Measurements from ENCODE around the gene VPS35L.
A peak's percentile ranks its signal among the peaks of the same experiment; 100 is the strongest.
"Not testable (repeated sequence)": the region's sequence is repeated elsewhere in the genome, so short reads cannot be mapped to it uniquely, and the experiment has no call there.

The VPS35L gene

DNA sequence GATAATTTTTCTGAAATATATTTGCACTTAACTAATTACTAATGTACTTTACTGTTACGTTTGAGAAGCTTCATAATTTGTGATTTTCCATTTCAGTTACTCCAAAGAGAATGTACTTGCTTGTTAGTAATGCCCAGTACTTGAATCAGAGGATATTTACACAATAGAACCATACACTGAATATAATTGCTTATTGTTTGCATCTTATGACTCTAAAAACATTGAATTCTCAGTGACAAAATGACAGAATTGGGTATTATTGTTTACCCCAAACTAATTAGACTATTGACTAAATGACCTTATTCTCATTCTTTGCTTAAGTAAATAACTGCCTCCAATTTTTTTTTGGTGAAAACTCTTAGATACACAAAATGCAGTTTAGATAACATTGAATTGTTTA, 22.9 kb upstream of the VPS35L start:
- DNase-seq = no peak

DNA sequence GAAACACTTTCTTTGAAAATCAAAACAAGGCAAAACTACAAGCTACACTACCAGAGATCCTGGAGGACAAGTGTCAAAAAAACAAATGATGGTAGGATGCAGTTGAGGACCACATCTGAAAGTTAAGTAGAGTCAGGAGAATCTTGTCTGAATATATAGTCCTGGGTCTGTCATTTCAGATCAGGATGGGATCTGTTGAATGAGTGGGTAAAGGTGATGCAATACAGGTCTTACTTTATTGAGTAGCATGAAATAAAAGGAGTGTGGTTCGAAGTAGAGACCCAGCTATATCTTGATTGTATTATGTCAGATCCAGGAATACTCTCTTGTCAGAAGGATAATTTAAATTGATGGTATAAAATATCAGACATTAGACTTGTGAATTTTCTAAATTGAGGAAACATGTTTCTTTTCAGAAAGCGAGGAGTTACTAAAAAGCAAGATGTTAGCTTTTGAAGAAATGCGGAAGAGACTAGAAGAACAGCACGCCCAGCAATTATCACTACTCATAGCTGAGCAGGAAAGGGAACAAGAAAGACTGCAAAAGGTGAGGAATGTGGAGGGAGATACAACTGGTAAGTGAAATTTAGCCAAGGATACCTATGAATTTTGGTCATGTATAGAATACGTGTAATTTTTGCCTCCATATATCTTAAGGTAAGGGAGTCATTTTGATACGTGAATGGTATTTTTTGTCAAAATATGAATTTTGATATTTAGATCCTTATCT, 15.1 kb upstream of the VPS35L start:
- DNase-seq = no peak

DNA sequence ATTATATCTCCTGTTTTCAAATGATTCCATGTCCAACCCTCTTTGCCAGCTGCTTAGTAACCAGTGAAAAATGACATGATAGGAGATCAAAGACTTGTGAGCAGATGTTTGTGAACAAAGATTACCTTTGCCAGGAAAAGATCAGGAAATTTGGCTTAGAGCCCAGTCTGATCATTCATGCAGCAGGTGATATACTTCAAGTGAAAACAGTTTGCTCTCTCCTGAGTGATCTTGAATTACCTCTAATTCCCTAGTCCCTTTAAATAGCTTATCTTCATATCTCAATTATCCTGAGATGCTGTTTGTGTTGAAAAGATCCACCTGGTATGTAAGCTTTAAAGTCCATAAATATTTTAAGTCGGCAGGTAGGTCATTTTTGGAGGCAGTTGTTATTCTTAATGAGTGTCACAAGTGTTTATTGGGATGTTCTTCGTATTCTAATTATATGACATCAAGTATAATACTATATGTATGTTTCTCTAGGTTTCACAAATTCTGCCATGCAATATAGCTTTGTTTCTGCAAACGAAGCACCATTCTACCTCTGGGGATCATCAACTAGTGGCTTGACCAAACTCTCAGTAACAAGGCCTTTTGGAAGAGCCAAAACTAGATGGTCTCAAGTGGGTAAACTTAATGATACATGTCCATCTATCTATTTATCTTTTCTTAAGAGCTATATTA, 13.2 kb upstream of the VPS35L start:
- no peak for DNase-seq

DNA sequence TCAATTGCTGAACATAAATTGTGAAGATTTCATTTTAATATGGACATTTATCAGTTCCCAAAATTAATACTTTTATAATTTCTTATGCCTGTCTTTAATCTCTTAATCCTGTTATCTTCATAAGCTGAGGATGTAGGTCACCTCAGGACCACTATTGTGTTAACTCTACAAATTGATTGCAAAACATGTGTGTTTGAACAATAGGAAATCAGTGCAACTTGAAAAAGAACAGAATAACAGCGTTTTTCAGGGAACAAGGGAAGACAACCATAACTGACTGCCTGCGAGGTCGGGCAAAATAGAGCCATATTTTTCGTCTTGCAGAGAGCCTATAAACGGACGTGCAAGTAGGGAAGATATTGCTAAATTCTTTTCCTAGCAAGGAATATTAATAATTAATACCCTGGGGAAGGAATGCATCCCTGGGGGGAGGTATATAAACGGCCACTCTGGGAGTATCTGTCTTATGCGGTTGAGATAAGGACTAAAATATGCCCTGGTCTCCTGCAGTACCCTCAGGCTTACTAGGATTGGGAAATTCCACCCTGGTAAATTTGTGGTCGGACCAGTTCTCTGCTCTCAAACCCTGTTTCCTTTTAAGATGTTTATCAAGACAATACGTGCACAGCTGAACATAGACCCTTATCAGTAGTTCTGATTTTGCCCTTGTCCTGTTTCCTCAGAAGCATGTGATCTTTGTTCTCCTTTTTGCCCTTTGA, 12.1 kb upstream of the VPS35L start:
- not testable (repeated sequence) for DNase-seq

DNA sequence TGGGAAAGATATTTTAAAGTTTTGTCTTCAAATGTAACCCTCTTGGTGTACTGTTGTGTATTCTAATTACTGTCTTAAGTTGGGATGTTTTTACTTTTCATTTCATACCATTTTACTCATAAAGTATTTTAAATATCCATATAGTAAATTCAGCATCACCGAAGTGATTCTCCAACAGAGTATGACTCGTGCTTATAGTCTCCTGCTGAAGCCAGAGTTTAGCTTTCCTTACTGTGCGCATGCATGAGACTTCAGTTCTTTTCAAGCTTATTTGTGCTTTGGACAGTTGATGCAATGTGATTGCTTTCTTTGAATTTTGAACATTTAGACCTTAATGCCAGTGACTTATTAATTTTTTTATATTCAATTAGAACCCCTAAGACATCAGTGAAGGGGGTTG, 7.4 kb upstream of the VPS35L start:
- no peak for DNase-seq

DNA sequence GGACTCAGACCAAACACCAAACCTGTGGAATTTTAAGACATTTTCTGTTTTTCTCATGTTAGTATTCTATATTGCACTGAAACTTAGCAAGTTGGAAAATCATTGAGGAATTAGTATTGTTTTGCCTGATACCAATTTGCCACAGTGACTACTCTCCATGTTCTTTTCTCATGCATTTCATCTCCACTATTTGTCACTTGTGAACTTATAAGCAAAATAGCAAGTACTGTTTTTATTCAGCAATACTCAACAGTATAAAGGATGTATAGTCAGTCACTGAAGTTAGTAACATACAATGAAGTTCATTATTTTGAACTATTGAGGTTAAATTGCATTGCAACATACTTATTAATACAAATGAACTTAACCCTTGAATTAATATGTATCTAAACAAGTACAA, 5.8 kb upstream of the VPS35L start:
- DNase-seq = no peak

DNA sequence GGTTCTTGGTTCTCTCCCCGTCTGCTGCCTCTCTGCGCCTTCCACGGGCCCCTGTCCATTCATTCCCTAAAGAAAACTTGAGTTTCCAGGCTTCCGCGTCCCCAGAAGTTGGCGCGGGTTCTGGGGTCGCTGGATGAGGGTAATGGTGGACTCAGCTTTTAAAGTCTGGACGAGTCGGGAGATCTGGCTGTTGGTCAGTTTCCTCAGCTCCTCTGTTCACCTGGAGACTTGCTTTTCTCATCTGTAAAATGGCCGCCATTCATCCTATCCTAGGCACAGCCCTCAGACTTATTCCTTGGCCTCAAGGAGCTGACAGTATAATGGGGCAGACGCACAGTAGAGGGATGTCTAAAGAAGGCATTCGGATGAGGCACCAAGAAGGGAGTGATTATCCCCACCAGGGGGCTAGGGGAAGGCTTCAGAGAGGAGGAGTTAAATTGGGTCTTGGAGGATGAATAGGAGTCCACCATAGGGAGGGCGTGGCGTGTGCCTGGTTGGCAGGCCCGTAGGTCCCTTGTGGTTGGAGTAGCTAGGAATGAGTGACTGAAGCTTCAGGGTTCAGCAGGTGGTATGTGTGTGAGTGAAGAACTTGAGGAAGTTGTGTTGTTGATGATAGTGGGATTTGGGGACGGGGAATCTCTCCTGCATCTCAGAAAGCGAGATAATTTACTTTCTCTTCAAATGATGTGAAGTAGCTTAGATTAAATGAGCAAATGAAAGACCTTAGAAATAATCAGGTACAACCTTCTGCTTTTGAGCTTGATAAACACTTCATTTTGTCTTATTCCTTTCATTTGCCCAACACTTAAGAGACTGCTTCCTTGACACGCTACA, 652 bp downstream of the VPS35L start:
- peak; percentile 6 to 10 for DNase-seq

DNA sequence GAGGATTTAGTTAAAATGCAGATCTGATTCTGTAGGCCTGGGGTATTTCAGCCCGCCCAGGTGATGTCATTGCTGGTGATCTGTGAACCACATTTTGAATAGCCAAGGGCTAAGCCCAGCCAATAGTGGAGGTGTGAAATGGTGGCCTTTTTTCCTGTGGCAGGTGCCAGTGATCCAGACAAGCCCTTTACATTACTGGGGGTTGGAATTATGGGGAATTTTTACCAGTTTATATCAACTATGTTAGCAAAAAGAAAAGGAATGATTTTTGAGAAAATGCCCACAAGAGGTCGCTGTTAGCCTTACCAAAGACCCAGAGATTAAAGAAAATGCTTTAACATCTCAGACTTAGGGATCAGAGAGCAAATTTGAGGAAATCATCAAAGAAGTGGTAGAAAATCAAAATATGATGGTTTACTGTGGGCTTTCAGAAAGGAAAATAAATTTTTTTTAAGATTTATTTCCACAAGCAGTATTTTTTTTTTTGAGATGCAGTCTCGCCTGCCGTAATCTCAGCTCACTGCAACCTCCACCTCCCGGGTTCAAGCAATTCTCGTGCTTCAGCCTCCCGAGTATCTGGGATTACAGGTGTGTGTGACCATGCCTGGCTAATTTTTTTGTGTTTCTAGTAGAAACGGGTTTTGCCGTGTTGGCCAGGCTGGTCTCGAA, 3.9 kb downstream of the VPS35L start:
- peak; percentile 19 to 29 for DNase-seq

DNA sequence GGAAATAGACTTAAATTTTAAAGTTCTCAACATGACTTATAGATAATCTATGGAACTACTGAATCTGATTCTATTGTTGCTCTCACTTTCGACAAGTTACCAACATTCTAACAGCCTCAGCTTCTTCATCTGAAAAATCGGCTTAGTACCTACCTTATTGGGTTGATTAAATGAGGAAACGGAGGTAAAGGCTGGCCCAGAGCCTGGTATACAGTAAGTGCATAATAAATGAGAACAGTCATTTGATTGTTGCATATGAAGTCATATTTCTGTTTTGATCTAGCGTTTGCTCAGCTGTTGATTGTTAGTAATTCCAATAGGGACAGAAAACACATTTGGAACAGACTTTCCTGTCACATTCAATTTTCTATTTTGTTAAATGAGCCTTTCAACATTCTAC, 4.6 kb downstream of the VPS35L start:
- DNase-seq = no peak

DNA sequence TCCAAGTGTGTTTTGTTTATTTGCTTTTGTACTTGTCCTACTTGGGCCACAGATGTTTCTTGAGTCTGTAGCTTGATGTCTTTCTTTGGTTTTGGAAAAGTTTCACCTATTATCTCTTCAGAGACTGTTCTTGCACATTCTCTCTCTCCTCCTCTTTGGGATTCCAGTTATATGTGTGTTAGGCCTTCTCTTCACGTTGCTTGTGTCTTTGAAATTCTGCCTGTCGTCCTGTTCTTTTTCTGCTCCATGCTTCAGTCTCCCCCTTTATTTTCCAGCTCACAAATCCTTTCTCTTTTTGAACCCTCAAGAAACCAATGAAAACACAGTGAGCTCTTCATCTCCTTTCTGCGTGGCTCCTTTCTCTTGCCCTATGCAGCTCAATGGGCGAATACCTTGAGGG, 7.9 kb downstream of the VPS35L start:
- no peak for DNase-seq

DNA sequence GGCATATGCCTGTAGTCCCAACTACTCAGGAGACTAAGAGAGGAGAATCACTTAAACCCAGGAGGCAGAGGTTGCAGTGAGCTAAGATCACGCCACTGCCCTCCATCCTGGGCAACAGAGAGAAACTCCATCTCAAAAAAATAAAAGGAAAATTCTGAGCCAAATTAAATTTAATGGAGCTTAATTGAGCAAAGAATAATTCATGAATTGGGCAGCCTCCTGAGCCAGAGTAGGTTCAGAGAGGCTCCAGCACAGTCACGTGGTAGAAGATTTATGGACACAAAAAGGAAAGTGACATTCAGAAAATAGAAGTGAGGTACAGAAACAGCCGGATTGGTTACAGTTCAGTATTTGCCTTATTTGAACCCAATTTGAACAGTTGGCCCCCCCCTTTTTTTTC, 10.9 kb downstream of the VPS35L start:
- no peak for DNase-seq

DNA sequence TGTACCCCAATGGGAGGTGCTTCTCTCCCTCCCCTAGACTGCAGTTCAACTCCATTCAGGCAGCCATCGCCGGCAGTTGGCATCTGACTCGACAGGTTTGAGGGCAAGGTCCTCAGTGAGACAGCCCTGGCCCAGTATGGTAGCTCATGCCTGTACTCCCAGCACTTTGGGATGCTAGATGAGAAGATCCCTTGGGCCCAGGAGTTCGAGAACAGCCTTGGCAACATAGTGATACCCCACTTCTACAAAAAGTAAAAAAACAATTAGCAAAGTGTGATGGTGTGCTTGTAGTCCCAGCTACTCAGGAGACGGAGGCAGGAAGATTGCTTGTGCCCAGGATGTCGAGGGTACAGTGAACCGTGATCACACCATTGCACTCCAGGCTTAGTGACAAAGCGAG, 12.1 kb downstream of the VPS35L start:
- no peak for DNase-seq

DNA sequence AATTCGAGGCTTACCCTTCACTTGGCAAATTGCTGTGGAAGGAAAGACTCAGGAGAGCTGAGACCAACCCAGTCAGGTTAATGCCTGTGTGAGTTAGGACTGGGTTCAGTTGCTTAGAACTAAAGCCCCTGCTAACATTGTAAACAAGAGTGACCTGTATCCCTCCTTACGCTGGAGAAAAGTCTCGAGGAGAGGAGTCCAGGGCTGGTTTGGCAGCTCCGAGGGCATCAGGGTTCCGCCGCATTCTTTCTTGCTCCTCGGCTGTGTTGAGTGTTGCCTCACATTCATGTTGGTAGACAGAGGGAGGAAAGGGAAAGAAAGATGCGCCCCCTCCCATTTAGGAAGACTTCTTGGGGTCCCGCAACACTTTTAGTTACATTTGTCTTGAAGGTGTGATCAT, 18.5 kb downstream of the VPS35L start:
- no peak for DNase-seq

DNA sequence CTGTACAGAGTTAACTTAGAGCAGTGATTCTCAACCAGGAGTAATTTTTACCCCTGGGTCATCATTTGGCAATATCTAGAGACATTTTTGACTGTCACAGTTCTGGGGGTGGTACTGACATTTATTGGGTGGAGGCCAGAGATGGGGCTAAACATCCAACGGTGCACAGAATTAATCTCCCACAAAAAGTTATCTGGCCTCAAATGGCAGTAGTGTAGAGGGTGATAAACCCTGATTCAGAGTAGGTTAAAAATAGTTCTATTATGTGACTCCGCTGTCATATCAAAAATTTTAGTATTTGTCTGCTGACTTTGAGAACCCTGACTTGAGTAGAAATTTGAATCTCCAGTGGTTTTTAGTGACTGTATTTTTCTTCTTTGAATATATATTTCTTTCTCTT, 19.1 kb downstream of the VPS35L start:
- no peak for DNase-seq

DNA sequence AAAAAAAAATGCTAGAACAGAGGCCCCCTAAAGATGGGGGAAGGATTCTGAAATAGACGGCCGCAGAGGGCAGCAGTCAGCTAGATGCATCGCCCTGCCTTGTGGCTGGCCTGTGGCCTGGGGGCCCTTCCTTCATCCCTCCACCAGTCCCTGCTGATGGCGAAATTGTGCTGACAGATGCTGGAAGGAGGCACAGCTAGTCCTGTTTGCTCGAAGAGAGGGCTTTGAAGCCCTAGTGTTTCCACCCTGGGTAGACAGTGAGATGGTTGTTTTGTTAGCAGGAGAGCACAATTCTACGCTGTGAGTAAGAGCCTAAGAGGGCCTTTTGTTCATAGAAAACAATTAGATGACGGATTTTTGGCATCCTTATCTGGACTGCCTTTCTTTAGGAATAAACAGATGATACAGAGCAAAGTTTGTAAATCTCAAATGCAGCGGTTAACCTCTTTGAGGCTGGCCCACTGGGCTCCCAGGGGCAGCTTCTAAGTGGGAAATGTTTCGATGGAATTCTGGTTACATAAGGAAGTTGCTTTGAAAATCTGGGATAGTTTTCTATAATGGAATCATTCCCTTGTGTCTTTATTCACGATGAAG, 23.0 kb downstream of the VPS35L start:
- no peak for DNase-seq

DNA sequence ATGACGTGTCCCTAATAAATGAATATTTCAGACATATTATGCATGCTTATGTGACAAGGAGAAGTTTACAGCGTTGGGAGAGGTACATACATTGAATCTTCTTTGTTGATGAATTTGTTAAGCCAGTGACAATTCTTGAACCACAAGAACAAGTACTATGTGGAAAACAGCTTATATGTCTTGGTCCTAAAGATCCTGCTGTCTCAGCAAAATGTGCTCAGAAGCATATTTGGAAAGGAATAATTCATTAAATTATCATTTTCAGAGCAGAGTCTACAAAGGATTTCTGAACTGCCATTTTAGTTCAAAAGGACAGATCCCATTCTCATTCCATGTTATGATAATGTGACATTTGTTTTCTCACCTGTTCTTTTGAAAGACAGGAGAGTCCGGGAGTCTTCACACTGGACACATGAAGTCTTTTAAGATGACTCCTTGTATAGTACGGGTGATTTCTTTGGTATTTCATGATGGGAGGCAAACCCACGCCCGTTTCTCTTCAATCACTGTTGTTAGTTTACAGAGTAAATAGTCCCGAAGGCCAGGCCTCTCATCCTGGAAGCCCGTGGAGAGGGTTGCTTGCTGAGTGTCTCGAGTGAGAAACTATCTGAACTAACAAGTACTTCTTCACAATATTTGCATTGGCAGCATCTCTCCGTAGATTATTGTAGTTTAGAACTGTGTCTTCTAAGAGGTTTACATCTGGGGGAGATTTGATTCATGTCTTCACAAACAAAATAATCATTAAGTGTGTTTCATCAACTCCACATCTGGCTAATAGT, 26.7 kb downstream of the VPS35L start:
- no peak for DNase-seq

DNA sequence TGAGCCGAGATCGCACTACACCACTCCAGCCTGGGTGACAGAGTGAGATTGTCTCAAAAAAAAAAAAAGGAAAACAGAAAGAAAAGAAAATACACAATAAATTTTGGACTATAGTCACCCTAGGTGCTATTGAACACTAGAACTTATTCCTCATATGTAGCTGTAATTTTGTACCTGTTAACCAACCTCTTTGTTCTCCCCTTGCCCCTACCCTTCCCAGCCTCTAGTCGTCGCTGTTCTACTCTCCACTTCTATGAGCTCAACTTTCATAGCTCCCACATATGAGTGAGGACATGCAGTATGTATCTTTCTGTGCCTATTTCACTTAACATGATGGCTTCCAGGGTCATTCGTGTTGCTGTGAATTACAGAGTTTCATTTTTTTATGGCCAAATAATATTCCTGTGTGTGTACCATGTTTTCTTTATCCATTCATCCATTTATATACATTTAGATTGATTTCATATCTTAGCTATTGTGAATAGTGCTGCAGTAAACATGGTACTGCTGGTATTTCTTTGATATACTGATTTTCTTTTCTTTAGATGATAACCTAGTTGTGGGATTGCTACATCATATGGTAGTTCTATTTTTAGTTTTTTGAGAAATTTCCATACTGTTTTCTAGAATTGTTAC, 28.3 kb downstream of the VPS35L start:
- peak; percentile 8 to 9 for DNase-seq

DNA sequence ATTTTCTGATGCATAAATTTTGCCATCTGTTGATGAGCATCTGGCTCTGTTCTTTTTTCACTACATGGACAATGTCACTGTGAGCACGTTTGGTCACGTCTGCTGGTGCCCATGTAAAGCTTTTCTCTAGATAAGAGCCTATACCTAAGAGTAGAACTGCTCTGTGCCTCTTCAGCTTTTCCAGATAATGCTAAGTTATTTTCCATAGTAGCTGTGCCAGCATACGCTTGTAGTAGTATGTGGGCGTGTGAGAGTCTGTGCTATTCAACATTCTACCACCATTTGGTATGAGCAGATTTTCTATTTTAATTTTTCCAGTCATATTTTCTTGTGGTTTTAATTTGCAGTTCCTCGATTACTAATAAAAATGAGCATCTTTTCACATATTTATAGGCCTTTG, 33.2 kb downstream of the VPS35L start:
- no peak for DNase-seq

DNA sequence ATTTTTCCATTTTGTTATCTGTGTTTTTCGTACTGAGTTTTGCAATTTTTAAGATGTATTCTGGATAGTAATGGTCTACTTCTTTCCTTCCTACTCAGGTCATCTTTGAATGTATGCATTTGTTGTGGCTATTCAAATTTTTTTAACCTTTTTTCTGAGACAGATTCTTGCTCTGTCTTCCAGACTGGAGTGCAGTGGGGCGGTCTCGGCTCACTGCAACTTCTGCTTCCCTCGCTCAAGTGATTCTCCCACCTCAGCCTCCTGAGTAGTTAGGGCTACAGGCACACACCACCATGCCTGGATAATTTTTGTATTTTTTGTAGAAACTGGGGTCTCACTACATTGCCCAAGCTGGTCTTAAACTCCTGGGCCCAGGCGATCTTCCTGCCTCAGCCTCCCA, 33.6 kb downstream of the VPS35L start:
- DNase-seq = no peak

DNA sequence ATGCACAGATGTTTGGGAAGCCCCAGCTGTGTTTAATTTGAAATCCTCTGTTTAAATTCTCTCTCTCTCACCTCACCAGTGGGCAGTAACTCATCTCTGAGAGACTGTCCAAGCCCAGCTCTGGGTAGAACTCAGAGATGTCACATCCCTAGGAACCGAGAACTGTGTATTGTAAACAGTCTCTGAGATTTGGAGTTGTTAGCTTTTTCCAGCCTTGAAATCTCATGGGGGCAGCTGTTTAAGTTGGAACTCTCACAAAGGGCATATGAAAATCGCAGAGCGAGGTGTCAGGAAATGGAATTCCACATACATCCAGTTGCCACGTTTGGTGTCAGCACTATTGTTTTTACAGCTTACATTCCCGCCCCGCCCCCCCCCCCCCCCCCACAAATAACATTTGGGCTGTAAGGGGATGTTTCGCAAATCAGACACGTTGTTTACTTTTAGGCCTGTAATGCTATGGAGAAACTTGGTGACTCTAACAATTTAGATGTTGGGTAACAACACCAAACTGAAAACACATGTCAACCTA, 34.3 kb downstream of the VPS35L start:
- no peak for DNase-seq
